K562 treated with DMSO at 1 percent for 24 hours (cell line): Measurements from ENCODE around the gene WDR59. TPM values are rescaled to one million over a fixed set of nuclear protein-coding genes. Genes with fewer than 3 reads are reported as not detected.

Experiments
- total RNA-seq: library from RNA; unstranded; fragments of 300-600 nt; gene quantifications from 2 replicates; pipeline ENCODE4 v1.2.3, GENCODE V29; 2022; ENCODE audit warnings: low read depth; ENCODE audit not compliant: insufficient read depth

The WDR59 gene, protein sequence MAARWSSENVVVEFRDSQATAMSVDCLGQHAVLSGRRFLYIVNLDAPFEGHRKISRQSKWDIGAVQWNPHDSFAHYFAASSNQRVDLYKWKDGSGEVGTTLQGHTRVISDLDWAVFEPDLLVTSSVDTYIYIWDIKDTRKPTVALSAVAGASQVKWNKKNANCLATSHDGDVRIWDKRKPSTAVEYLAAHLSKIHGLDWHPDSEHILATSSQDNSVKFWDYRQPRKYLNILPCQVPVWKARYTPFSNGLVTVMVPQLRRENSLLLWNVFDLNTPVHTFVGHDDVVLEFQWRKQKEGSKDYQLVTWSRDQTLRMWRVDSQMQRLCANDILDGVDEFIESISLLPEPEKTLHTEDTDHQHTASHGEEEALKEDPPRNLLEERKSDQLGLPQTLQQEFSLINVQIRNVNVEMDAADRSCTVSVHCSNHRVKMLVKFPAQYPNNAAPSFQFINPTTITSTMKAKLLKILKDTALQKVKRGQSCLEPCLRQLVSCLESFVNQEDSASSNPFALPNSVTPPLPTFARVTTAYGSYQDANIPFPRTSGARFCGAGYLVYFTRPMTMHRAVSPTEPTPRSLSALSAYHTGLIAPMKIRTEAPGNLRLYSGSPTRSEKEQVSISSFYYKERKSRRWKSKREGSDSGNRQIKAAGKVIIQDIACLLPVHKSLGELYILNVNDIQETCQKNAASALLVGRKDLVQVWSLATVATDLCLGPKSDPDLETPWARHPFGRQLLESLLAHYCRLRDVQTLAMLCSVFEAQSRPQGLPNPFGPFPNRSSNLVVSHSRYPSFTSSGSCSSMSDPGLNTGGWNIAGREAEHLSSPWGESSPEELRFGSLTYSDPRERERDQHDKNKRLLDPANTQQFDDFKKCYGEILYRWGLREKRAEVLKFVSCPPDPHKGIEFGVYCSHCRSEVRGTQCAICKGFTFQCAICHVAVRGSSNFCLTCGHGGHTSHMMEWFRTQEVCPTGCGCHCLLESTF
- total RNA-seq = 26.5 and 29.8 TPM in 2 replicates

DNA sequence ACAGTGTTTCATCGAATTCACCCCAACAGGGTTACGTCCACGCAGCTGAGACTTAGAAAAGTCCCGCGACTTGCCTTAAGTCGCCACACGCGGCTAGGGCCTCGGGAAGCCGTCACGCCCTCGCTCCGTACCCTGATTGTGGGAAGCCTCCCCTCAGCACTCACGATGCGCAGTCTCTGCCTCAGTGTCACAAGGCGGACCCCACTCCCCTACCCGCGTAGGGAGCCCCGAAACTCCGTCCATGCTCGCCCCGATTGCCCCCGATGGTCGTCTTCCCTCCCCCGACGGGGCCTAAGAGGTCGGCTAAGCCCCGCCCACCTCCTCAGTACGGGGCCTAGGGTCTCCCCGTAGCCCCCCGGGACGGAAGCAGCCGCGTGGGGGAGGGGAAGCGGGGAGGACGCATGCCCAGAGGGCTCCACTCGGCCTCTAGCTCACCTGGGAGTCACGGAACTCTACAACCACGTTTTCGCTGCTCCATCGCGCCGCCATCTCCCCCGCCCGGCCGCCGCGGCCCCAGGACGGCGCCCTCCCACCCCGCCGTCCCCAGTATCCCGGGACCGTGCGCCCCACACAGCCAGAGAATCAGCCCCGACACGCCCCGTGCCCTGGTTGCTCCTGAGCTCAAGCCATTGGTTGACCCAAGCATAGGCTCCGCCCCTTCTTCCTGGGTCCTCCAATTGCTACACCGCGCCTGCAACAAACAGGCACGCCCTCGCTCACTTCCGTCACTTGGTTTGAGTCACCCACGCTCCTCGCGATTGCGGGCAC is at the start of gene WDR59:
WDR59 (minus strand) TSS at position 595 of the 768 bp plus-strand sequence; CDS start at position 489, 106 bp downstream.

DNA sequence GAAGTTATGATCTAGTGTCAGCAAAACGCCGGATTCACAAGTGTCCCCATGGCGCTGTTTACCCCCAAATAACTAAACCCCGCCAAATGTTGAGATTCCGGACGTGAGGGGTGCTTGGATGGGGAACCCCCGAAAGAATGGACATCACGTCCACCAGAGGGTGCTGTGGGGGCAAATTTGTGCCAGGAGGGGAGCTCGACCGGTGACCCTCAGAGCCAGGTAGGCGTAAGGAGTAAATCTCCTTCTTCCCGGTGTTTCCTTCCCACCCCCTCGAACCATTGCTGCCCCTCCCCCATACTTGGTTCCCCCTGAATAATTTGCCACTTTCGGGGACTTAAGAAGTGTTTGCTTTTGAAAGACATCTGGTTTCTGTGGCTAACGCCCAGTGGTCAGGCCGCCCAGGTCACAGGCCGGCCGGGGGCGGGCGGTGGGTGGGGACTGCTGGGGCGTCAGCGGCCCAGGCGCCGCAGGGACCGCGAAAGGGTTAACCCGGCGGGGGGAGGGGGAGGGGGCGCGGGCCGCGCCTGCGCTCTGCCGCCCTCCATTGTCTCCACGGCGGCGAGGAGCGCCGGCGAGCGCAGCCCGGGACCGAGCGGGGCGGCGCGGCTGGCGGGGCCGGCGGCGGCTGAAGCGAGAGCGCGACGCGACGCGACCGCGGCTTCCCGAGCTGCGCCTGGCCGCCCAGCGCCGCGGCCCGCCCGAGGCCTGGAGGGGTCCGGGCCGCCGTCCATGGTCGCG is 13.7 kb upstream of the WDR59 start, which contains the start of gene ZNRF1:
ZNRF1 (plus strand) TSS at position 544 of the 738 bp plus-strand sequence. CDS start 648 bp downstream, outside the sequence.

Other genes starting within 250 kb of the WDR59 start
- gene FA2H, start 210.3 kb downstream of the WDR59 start, total RNA-seq = not detected in 2 replicates
- 42.9 and 49.9 TPM in 2 replicates for gene ZNRF1, start 13.9 kb upstream of the WDR59 start, total RNA-seq
- gene LDHD, start 131.7 kb upstream of the WDR59 start, total RNA-seq = 0.39 and 0.53 TPM in 2 replicates
- gene ZFP1, start 163.4 kb upstream of the WDR59 start, total RNA-seq = 4.1 and 9.6 TPM in 2 replicates
- gene CTRB2, start 222.0 kb upstream of the WDR59 start, total RNA-seq = not detected in 2 replicates
- not detected in 2 replicates for gene CTRB1, start 233.9 kb upstream of the WDR59 start, total RNA-seq